Pons (tissue), 1 donor: ENCODE data around the gene ARHGEF17.
A peak's percentile ranks its signal among the peaks of the same experiment; 100 is the strongest.

Experiments used
- DNase-seq: peaks from one replicate; pipeline ENCODE4 v3.0.0-alpha.2; 2016; ENCODE audit warnings: low spot score

ARHGEF17 gene

GRCh38 chr11:73393479-73394415, 85.7 kb downstream of the ARHGEF17 start:
- peak; percentile 78 for DNase-seq

DNA sequence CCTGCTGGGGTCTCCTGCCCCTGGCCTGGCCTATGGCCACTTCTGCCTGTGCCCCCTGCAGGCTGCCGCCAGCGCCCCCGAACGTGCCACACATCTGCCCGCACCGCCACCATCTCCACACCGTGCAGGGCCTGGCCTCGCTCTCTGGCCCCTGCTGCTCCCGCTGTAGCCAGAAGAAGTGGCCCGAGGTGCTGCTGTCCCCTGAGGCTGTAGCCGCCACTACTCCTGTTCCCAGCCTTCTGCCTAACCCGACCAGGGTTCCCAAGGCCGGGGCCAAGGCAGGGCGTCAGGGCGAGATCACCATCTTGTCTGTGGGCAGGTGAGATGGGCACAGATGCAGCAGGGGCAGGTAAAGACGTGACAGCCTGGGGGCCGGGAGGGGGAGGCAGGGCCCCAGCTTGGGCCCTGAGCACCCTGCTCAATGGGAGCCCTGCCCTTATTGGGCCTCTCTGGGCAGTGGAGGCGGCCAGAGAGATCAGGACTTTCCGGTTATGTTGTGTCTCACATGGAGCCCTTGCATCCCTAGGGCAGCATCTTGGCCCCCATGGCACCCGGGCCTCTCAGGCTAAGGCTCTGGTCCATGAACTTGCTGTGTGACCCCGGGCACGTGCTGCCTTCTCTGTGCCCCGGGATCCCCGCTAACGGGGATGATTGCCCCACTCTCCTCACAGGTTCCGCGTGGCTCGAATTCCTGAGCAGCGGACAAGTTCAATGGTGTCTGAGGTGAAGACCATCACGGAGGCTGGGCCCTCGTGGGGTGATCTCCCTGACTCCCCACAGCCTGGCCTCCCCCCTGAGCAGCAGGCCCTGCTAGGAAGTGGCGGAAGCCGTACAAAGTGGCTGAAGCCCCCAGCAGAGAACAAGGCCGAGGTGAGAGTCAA, 86.6 kb downstream of the ARHGEF17 start:
- DNase-seq: no peak

DNA sequence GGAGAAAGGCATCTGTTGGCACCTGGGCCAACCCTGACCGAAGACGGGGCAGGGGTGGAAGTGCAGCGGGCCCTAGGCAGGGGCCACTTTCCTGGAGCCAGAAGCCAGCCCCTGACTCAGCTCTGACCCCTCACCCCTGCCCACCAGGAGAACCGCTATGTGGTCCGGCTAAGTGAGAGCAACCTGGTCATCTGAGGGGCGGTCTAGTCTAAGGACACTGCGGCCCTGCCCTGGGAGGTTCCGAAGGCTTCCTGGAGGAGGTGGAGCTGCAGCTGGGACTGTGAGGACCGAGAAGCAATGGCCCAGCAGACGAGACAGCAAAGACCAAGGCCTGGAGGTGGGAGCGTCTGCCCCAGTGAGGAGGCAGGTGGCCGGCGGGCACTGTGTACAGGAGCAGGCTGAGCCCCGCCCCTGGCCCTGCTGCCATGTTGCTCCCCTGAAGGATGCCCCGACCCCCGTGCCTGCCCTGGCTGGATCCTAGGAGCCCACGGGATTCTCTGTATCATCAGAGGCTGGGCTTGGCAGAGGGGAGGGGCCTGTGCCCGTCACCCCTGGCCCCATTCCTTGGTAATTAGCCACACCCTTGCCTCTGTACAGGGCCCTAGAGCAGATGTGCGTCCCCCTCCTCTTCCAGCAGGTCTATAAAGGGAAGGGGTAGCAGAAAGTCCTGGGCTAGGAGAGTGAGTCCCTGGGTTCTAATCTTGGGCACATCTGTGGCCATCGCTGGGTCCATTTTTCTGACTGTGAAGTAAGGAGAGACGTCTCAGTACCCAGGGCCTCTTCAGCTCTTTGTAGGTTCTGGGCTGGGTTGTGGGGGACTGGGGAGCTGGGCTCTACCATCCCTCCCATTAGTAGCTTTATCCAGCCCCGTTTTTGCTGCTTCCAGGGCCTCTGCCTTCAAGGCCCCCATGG, 87.5 kb downstream of the ARHGEF17 start:
- no peak for DNase-seq

DNA sequence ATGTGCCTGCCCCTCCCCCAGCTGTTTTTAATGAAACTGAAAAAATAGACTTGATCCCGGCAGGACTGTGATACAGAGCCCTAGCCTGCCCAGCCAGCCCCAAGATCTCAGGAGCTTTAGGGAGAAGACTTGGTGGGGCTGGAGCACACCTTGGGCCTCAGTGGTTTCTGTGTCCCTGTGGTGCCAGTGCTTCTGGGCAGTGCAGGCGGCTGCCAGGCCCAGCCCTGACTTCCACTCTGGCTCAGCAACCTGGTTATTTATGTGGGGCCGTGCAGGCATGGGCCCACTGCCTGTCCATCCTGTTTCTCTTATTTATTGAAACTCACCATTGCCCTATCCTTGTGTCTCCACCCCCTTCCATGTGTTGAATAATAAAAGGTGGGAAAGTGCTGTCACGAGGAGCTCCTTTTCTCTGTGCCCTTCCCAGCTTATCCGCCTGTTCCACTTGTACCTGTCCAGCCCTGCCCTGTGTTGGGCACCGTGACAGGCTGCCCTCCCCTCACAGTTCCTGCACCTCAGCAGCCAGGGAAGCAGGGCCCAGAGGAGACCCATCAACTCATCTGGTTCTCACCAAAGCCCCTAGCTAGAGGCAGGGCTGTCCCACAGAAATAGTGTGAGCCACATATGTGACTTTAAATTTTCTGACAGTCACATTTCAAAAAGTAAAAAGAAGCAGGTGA, 88.3 kb downstream of the ARHGEF17 start:
- DNase-seq: no peak

DNA sequence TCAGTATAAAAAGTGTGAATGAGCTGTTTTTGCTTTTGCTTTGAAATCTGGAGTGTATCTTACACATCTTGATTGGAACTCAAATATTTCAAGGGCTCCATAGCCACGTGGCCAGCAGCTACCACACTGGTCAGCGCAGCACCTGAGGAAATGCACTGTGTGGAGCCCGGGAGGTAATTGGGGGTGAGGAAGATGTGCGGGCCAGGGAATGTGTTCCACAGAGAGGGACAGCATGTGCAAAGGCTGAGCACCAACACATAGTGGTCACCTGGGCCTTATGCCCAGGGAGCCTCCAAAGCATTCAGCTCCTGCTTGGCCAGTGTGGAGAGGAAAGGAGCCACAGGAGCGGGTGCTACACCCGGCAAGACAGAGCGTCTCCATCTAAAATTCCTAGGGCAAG, 88.9 kb downstream of the ARHGEF17 start:
- no peak for DNase-seq

DNA sequence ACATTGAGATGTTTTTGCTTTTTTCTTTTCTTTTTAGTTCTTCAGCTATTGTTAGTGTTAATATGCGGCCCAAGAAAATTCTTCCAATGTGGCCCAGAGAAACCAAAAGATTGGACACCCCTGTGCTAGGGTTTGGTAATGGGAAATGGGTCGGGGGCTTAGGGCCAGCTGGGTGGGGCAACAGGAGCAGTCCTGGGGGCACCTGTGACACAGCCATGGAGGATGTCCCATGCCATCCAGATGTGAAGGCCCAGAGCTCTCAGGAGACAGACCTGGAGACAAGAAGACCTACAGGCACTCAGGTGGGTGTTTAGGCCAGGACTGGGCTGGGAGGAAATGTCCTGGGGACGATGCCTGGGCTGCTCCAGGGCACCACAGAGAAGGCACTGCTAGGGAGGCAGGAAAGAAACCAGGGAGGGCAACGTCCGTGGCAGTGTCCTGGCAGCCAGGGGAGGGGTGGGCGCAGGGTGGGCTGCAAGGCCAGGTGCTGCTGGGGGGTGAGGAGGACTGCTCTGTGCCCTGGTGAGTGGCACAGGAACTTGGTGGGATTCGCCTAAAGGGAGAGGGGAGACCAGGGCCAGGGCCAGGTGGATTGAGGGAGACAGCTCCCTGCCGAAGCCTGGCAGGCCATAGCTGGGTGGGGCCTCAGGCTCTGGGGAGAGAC, 89.5 kb downstream of the ARHGEF17 start:
- DNase-seq: no peak

DNA sequence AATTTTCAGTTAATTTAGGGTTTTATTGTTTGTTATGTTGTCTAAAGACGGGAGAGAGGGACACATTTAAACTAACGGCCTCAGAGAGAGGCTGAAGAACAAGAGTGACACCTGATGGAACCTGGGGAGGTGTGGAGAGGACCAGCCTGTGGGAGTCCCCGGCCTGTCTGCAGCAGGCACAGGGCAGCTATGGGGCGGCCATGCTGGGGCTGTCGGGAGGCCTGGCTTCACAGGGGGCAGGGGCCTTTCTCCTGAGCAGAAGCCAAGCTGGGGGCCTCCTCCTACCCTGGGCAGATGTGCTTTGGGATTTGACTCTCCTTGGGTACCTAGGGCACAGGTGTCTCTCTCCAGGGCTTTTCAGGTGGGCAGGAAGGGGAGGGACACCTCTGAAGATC, 90.1 kb downstream of the ARHGEF17 start:
- DNase-seq: no peak

DNA sequence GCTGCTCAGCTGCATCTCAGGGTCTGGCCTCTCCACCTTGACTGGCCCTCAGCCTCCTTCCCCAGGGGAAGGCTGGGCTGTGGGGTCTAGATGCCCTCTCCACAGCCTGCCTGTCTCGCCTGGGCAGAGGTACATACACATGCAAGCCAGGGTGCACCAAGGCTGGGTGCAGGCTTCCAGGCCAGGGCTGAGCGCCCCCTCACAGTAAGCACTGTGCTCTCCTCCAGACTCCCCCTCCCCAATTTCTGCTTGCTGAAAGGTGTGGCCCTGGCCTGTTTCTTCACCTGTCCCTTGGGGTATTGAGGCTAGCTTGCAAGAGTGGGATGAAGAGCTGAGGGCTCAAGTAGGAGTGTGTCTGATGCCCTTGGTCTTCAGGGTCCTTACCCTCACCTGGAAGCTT, 90.6 kb downstream of the ARHGEF17 start:
- no peak for DNase-seq

GRCh38 chr11:73399159-73399590, 91.1 kb downstream of the ARHGEF17 start:
- no peak for DNase-seq

GRCh38 chr11:73399636-73400035, 91.6 kb downstream of the ARHGEF17 start:
- no peak for DNase-seq

- DNase-seq: no peak
Measured at GRCh38 chr11:73400293-73400692, 92.2 kb downstream of the ARHGEF17 start.

DNA sequence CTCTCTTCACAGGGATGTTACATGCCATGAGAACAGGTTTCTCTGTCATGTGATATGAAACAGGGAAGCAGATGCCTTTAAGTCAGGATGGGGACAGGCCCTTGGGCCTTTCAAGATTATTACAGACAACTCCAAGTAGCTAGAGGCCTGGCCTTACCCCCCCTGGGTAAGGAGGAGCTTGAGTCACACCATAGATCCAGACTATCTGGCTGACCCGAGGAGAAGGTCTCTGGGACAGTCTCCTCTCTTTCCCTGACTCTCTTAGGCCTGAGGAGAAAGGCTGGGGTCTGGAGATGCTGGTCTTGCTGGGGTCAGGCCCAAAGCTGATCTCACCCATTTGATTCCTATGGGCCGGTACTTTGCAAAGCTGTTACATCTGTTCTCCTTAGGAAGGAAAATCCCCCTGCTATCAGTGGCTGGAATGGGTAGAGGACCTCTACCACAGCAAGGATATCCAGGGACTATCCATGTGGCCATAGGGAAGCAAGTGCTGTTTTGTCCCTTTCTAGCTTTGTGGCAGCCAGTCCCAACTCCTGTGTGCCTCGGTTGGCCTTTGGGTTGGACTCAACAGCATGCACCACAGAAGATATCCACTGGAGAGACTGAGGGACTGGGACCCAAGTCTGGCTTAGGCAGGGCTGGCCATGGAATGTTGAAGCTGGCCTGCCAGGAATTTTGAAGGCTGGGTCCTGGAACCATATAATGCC, 93.3 kb downstream of the ARHGEF17 start:
- DNase-seq: no peak

DNA sequence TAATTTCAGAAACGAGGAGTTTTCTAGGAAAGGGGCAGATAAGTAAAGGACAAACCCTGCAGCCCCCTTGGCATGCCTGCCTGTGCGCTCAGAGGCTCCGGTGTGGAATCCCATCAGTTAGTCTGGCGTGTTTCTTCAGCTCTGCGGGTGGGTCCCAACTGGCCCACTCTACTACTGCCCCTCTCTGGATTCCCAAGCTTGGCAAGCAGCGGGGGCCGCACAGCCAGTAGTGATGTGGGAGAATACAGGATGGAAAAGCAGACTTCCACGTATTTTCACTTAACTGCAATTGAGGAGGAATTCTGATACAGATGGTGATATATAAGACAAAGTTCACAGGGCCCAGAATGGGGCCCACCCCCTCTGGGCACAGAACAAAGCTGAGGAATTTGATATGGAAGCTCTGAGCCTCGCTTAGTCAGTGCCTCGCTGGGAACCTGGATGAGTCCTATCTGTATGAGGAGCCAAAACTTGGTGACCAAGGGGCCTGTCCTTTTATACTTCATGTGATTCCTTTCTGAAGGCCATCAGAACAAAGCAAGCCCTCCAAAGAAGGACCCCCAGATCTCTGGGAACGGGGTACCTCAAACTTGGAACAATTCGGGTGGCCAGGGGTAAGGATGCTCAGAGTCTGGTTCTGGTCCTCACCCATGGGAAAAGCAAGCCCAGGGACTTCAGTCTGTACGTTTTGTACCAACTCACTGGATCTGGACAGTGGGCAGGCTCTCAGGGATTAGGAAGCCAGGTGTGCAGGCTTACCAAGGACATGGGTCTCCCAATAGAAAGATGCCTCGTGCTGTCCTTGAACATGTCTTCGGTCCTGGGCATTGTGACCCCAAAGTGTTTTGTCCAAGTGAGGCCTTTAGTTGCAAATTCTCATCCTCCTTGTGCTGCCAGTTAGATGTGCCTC, 94.1 kb downstream of the ARHGEF17 start:
- no peak for DNase-seq

DNA sequence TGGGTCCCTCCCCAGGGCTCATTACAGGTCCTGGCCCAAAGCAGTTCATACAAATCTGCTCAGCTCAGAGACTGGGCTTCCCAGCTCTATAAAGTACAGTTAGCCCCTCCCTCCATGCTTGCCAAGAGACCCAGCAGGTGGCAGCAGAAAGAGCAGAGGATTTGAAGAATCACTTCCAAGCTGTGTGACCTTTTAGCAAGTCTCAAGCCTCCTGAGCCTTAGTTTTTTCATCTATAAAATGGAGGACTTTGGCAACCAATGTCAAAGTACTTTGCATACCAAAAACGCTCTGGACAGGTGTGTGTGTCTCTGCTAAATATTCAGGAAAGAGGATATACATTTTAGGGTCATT, 94.7 kb downstream of the ARHGEF17 start:
- no peak for DNase-seq

GRCh38 chr11:73403541-73403940, 95.5 kb downstream of the ARHGEF17 start:
- no peak for DNase-seq

DNA sequence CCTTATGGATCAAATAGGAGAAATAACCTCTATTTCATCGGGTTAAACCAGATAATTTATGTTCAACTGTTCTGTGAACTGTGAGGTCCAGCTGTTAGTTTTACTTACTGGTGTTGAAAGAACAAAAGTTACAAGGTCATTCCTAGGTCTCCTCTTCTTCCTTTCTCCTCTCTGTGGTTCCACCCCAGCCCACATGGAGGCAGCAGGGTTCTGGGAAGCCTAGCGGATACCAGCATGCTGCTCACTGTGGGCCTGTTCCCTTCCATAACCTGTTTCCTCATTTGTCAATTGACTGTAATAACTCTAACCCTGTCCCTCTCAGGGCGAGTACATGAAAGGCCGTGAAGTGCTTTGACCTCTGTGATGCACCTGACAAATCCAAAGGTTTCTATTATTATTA, 96.0 kb downstream of the ARHGEF17 start:
- DNase-seq: peak; percentile 90

GRCh38 chr11:73404506-73405145, 96.5 kb downstream of the ARHGEF17 start:
- DNase-seq: no peak

GRCh38 chr11:73405146-73405510, 97.1 kb downstream of the ARHGEF17 start:
- DNase-seq: no peak

GRCh38 chr11:73406131-73406530, 98.1 kb downstream of the ARHGEF17 start:
- no peak for DNase-seq
